Measurements from ENCODE around the gene SGIP1.

The SGIP1 gene

DNA sequence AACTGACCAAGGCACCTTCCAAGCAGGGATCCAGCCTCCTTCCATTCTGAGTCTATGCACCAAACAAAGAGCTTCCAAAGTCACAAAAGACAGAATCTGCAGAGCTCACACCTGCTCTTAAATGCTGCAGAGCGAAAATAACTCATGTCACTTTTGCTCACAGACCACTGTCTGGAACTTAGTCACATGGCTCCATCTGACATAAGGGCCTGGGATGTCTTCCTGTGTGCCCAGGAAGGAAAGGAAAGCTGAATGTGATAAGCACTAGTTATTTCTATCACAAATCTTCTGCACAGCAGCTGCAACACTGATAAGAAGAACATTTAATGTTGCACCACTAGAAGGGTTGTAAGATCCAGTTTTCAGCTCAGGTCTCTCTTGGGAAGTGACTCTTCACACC, 39.5 kb upstream of the SGIP1 start:
- H2AFZ ChIP-seq (ENCODE audit: low read length), result no peak overlapping the region
- H3K79me2 ChIP-seq (ENCODE audit: insufficient read depth, low read length), result no peaks in the 10 kb centered on the region
- no peak for TF ChIP-seq EZH2 (IDR thresholded peaks at IDR 0.05; ENCODE audit: borderline replicate concordance, low read length)
- no peak for TF ChIP-seq CTCF (IDR thresholded peaks at IDR 0.05; ENCODE audit: low read length)
- H3K9me2 ChIP-seq (ENCODE audit: low read depth, low read length), result no peaks in the 10 kb centered on the region
- no peaks in the 10 kb centered on the region for H3K9me3 ChIP-seq (ENCODE audit: low read length)
- H3K9ac ChIP-seq (ENCODE audit: low read length), result no peak overlapping the region
- no peak overlapping the region for H3K4me2 ChIP-seq (ENCODE audit: low read length)
- no peaks in the 10 kb centered on the region for H3K4me1 ChIP-seq (ENCODE audit: insufficient read depth, low read length, severe bottlenecking)
- H3K27ac ChIP-seq (ENCODE audit: low read depth, low read length, poor library complexity, severe bottlenecking), result no peak overlapping the region
- no peaks in the 10 kb centered on the region for H3K36me3 ChIP-seq (ENCODE audit: insufficient read depth, low read length)
- no peaks in the 10 kb centered on the region for H4K20me1 ChIP-seq (ENCODE audit: insufficient read depth, low read length)
- no peak overlapping the region for H3K4me3 ChIP-seq (ENCODE audit: low read depth, low read length, poor library complexity, severe bottlenecking)
- no peaks in the 10 kb centered on the region for H3F3A ChIP-seq (ENCODE audit: insufficient read depth, low read length)
- H3K27me3 ChIP-seq (ENCODE audit: insufficient read depth, low read length), result no peaks in the 10 kb centered on the region

DNA sequence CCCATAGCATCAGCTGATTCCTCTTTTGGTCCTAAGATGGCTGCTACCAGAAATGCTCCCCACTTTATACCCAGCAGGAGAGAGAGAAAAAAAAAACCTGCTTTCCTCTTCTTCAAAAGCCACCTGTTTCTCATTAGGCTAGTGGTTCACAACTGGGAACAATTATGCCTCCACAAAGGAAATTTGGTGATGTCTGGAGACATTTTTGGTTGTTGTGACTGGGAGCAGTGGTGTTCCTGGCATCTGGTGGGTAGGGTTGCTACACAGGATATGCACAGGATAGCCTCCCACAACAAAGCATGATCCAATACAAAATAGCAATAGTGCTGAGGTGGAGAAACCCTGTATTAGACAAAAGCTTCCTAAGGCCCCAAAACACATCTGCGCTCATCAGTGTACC, 38.5 kb upstream of the SGIP1 start:
- no peaks in the 10 kb centered on the region for H3K36me3 ChIP-seq (ENCODE audit: insufficient read depth, low read length)
- no peaks in the 10 kb centered on the region for H3K9me3 ChIP-seq (ENCODE audit: low read length)

DNA sequence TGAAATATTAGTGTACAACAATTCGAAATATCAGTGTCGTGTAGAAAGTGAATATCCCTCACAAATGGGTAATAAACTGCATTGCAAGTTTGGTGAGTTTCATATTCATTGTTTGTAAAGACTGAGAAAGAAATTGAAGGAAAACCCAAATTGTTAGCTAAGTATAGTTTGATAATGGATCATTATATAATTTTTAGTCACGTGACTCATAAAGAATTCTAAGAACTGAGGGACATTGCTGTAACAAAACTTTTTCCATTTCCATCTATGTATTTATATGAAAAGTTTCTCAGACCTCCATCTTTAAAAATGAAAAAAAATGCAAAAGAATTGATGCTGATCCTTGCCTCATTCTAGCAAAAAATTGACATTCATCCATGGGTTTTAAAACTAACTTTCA, 36.0 kb upstream of the SGIP1 start:
- Histone ChIP-seq H3K27me3 (ENCODE audit: insufficient read depth, low read length) (no peaks in the 10 kb centered on the region), H3F3A (ENCODE audit: insufficient read depth, low read length) (no peaks in the 10 kb centered on the region), H3K79me2 (ENCODE audit: insufficient read depth, low read length) (no peaks in the 10 kb centered on the region), H3K27ac (ENCODE audit: low read depth, low read length, poor library complexity, severe bottlenecking) (no peak overlapping the region), H2AFZ (ENCODE audit: low read length) (no peak overlapping the region), H3K36me3 (ENCODE audit: insufficient read depth, low read length) (no peaks in the 10 kb centered on the region), H3K4me1 (ENCODE audit: insufficient read depth, low read length, severe bottlenecking) (no peaks in the 10 kb centered on the region), H3K9me2 (ENCODE audit: low read depth, low read length) (no peaks in the 10 kb centered on the region), H3K4me3 (ENCODE audit: low read depth, low read length, poor library complexity, severe bottlenecking) (no peak overlapping the region), H4K20me1 (ENCODE audit: insufficient read depth, low read length) (no peaks in the 10 kb centered on the region), H3K4me2 (ENCODE audit: low read length) (no peak overlapping the region), H3K9me3 (ENCODE audit: low read length) (no peaks in the 10 kb centered on the region), H3K9ac (ENCODE audit: low read length) (no peak overlapping the region)
- no peak for TF ChIP-seq EZH2 (IDR thresholded peaks at IDR 0.05; ENCODE audit: borderline replicate concordance, low read length)
- TF ChIP-seq CTCF (IDR thresholded peaks at IDR 0.05; ENCODE audit: low read length), result no peak

More for the DNA sequence above, 38.5 kb upstream of the SGIP1 start:
- Histone ChIP-seq H3K27ac (ENCODE audit: low read depth, low read length, poor library complexity, severe bottlenecking) (no peak overlapping the region), H3K27me3 (ENCODE audit: insufficient read depth, low read length) (no peaks in the 10 kb centered on the region), H2AFZ (ENCODE audit: low read length) (no peak overlapping the region), H3K9ac (ENCODE audit: low read length) (no peak overlapping the region), H4K20me1 (ENCODE audit: insufficient read depth, low read length) (no peaks in the 10 kb centered on the region), H3K79me2 (ENCODE audit: insufficient read depth, low read length) (no peaks in the 10 kb centered on the region), H3K4me2 (ENCODE audit: low read length) (no peak overlapping the region), H3F3A (ENCODE audit: insufficient read depth, low read length) (no peaks in the 10 kb centered on the region), H3K4me1 (ENCODE audit: insufficient read depth, low read length, severe bottlenecking) (no peaks in the 10 kb centered on the region), H3K4me3 (ENCODE audit: low read depth, low read length, poor library complexity, severe bottlenecking) (no peak overlapping the region), H3K9me2 (ENCODE audit: low read depth, low read length) (no peaks in the 10 kb centered on the region)
- TF ChIP-seq EZH2 (IDR thresholded peaks at IDR 0.05; ENCODE audit: borderline replicate concordance, low read length), result no peak
- TF ChIP-seq CTCF (IDR thresholded peaks at IDR 0.05; ENCODE audit: low read length), result no peak
